Kidney capillary endothelial cell (primary cell): ENCODE results near the gene MEI1.
"Not testable (repeated sequence)": the region's sequence is repeated elsewhere in the genome, so short reads cannot be mapped to it uniquely, and the experiment has no call there.

Source experiments
- DNase-seq: peaks from one replicate; pipeline ENCODE4 v3.0.0-alpha.2; 2018; ENCODE audit warnings: low spot score

MEI1 gene

DNA sequence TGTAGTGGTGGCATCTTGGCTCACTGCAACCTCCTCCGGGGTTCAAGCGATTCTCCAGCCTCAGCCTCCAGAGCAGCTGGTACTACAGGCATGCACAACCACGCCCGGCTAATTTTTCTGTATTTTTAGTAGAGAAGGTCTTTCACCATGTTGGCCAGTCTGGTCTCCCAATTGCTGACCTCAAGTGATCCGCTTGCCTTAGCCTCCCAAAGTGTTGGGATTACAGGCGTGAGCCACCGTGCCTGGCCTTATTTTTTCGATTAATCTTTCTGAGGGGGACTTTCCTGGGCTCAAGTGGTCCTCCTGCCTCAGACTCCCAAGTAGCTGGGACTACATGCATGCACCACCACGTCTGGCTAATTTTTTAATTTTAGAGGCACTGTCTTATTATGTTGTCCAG lies 16.3 kb upstream of the MEI1 start:
- DNase-seq = no peak

DNA sequence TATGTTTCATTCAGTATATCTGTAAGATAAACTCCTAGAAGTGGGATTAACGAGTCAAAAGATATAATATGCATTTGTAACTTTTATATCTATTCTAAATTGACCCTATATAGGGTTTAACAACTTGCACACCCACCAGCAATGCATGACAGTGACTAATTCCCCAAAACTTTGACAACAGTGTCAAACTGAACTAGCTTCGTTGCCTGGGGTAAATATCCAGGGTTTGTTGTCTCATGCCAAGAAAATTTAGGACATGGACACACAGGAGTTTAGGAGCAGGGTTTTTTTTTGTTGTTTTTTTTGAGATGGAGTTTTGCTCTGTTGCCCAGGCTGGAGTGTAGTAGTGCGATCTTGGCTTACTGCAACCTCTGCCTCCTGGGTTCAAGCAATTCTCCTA lies 15.7 kb upstream of the MEI1 start:
- no peak for DNase-seq

DNA sequence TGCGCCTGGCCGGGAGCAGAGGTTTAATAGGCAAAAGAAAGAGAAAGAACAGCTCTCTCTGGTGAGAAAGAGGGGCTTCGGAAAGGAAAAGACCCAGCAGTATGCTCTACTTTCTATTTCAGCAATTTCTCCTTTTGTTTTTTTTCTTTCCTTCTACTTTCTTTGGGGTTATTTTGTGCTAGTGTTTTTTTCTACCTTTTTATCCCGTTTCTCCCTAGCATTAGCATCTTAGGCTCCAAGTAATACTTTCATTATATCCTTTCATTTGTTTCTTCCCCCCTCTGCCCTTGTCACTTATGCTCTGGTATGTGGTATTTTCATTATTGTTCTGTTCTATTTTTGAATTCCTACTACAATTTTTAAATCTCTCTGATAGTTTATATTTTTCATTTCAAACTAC lies 15.1 kb upstream of the MEI1 start:
- no peak for DNase-seq

DNA sequence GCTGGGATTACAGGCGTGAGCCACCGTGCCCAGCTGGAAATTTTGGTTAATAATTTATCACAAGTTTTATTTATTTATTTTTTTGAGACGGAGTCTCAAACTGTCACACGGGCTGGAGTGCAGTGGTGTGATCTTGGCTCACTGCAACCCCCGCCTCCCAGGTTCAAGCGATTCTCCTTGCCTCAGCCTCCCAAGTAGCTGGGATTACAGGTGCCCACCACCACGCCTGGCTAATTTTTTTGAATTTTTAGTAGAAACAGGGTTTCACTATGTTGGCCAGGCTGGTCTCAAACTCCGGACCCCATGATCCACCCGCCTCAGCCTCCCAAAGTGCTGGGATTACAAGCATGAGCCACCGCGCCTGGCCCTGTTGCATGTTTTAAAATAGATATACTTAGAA lies 12.4 kb upstream of the MEI1 start:
- DNase-seq = not testable (repeated sequence)

DNA sequence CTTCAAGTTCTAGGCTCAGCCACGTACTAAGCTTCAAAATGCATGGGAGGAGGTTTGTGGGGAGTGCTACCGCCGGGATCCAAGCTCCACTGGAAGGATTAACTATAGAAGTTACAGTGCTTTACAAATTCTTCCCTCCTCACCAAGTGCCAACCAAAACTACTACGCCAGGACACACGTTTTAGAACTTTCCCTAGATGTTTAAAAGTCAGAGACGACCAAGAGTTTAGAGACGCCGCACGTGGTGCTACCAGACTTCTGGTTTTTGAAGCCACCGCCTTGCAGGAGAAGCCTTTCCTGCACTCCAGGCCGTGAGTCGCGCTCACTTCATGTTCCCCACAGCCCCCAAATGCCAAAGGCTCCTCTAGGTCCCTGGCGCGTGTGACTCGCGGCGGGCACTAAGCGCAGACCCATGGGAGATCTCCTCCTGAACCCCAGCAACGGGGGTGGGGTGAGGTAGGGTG lies 11.4 kb upstream of the MEI1 start:
- no peak for DNase-seq

DNA sequence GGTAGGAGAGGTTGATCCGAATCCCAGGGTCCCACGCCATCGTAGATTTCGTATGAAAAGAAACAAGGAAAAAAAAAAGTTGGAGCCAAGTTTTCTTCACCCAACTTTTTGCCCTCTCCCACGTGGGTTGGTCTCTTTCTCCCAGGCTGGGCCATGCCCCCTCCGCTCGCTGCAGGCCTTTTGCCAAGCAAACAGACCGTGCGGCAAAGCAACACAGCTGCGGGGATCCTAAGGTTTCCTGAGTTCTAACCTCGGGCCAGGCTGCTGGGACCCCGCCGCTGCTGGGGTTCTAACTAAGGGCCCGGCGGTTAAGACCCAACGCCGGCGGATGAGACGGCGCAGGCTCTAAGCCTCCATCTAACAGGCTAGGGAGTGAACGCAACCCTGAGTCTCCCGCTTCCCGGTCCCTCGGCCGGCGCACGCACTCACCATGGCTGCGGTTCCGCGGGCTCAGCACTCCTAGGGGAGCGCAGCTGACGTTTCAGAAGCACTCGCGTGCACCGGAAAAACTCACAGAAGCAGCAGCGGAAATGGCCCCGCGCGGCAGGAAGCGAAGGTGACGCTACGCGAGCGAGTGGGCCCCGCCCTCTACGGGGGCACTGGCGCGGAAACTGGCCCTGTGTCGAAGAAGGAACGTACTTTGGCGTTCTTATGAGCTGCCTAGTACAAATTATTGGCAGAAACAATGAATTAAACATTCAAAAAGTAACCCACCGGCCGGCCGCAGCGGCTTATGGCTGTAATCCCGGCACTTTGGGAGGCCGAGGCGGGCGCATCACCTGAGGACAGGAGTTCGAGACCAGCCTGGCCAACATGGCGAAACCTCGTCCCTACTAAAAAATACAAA lies 10.7 kb upstream of the MEI1 start, which contains the start of gene SNU13:
Gene SNU13, minus strand, starts transcription at position 503 of the 847 bp plus-strand sequence. Its CDS starts 71 bp downstream, at position 432.
- DNase-seq = peak; percentile 92

DNA sequence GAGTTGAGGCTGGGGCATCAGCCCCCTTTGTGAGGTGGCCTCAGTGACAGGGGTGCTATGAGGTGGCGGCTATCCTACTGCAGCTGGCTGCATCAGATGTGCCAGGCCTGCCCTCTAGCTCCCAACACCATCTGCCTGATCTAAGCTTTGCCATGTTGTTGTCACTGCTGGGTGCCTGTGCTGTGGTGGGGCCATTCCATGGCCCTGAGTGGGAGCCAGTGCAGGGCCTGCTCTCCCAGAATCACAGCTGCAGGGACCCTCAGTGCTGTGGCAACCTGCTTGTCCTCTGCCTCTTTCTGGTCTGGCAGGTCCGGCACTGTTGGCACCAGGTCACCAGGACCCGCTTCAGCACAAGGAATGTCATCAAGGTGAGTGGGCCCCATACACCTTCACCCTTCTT lies 8.8 kb upstream of the MEI1 start:
- no peak for DNase-seq

DNA sequence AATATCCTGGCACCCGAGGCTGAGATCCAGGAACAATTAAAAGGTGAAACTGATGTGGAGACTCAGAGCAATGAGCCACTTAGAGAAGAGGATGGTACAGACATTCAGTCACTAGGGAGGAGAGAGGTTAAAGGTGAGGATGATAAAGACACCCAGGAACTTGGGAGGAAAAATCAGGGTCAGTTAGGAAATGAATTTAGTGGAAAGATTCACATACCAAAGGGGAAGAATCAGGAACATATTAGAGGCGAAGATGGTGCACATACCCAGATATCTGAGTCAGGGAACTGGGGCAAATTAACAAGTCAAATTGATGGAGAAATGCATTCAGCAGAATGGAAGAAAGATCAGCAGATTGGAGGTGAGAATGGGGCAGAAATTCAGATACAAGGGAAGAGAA lies 4.1 kb upstream of the MEI1 start:
- no peak for DNase-seq

DNA sequence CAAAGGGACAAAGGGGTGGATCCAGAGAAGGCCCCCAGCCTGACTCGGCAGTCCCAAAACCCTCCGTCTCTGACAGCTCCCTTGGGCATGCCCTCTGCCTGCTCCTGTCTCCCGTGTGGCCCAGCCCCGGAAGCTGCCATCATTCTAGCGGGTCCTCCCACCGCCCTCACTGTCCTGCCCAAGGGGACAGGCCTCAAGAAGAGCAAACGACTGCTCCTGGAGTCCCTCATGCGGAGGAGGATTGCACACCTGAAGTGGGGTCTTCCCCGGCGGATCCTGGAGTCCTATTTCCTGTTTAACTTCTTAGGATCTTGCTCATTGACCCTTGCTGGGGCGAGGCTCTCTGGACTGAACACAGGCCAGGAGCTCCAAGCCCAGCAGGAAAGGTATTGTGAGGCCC lies 2.6 kb upstream of the MEI1 start:
- no peak for DNase-seq

DNA sequence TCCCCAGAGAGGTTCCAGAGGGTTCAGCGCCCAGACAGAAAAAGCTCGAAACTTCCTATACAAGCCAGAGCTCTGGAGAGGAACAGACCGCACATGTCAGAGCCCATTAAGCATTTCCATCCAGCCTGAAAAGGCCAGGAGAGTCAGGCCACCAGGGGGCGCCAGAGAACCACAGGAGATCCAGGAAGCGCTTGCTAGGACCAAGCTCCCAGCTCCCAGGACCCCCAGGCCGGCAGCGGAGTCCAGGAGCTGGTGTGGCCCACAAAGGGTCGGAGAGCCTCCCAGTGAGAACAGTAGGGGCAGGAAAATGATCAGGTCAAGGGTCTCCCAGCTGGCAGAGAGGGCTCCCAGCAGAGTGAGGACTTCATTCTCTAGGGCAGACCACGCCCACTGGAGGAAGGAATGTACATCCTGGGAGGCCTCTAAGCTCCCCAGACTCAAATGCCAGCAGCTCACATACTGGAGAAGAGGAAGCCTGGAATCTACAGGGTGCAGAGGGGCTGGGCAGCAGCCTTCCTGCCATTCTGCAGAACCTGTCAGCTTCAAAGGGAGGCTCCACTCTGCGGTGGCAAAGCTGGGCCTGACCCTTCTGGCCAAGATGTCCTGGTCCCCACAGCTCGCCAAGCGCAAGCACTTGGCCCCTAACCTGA lies 2.1 kb upstream of the MEI1 start:
- DNase-seq = peak; percentile 83

DNA sequence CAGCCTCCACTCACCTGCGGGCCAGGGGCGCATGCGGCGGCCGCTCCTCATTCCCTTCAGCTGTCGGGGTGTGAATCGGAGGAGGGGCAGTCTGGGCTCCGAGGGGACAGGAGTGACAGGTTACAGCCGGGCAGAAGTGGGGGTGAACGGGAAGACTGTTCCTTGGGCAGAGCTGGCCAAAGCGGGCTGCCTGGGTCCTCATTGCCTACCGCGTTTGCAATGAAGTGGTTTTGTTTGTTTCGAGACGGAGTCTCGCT lies 733 bp downstream of the MEI1 start:
- no peak for DNase-seq

DNA sequence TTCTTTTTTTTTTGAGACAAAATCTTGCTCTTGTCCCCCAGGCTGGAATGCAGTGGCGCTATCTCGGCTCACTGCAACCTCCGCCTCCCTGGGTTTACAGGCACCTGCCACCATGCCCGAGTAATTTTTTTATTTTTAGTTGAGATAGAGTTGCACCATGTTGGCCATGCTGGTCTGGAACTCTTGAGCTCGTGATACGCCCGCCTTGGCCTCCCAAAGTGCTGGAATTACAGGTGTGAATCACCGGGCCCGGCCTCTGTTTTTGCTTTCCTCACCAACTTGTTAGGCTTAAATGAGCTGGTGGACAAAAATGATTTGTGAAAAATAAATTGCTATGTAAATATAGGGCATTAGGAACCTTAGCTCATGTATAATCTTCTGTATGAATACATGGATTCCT lies 3.5 kb downstream of the MEI1 start:
- DNase-seq = no peak

DNA sequence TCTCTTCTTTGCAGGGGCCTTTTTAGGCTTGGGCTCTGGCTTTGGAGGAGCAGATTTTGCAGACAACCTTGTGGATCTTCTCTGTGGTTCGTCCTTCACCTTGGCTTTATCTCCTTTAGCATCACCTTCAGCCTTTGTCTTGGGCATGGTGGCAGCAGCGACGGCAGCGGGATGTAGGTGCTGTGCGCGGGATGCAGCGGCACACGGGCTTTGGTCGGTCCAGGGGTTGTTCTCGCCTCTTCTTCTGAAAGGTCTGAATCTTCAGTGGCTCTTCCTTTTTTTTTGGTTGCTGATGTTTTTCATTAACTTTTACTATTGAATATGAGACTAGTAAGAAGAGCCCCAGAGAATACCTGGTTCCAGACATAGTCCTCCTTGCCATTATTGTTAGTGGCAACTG lies 10.0 kb downstream of the MEI1 start:
- DNase-seq = no peak

DNA sequence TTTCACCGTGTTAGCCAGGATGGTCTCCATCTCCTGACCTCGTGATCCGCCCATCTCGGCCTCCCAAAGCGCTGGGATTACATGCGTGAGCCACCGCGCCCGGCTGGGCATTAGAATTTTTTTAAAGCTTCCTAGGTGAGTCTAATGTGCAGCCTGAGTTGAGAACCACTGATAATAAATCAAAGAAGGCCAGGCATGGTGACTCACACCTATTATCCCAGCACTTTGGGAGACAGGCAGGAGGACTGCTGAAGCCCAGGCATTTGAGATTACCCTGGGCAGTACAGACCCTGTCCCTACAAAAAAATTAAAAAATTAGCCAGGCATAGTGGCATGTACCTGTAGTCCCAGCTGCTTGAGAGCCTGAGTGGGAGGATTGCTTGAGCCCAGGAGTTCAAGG lies 13.7 kb downstream of the MEI1 start:
- no peak for DNase-seq

DNA sequence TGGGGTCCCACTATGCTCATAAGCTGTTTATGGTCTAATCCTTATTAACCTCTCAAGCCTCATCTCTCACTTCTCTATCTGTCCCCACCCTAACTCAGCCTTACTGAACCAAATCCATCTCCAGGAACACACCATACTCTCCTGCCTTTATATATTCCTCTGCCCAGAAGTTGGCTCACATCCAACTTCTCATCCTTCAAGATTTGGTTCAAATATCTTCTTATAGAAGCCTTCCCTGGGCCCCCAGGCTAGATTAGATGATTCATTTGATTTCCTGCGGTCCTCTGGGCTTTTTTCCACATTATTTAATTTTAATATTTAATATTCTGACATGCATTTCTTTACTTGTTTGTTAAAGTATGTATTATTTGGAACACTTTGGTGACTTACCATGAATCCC lies 23.2 kb downstream of the MEI1 start:
- DNase-seq = no peak

DNA sequence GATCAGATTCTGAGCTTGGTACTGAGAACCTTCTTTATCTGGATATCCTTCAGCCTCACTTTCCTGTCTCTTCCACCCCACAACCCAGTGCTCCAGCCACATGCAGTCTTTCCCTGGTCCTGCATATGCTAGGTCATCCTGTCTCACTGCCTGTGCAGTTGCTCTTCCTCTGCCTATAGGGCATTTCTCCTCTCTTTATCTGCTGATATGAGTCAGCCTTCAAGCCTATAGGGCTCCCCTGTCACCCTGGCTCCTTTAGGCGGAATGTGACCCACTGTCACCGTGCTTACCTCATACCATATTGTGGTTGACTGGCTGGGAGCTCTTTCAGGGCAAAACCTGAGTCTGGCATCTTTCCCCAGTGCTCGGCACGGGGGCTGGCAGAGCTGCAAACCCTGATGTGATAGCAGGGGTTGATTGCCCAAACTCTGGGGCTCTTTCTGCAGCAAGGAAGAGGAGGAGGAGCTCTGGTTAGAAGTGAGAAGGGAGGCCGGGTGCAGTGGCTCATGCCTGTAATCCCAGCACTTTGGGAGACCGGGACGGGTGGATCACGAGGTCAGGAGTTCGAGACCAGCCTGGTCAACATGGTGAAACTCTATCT lies 26.3 kb downstream of the MEI1 start:
- DNase-seq = no peak

DNA sequence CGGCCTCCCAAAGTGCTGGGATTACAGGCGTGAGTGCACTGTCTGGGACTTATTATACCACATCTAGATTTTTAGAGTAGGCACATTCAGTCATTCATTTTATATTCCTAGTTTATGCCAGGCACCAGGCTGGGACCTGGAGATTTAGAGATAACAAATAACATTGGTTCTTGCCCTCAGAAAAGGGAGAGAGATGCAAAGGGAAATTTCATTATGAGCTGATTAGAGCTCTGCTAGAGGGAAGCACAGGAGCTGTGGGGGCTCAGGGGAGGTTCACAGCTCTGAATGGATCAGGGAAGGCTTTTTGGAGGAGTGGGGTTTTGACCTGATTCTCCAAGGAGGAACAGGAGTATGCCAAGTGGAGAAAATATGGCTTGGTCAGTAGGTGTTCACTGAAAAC lies 32.3 kb downstream of the MEI1 start:
- no peak for DNase-seq

DNA sequence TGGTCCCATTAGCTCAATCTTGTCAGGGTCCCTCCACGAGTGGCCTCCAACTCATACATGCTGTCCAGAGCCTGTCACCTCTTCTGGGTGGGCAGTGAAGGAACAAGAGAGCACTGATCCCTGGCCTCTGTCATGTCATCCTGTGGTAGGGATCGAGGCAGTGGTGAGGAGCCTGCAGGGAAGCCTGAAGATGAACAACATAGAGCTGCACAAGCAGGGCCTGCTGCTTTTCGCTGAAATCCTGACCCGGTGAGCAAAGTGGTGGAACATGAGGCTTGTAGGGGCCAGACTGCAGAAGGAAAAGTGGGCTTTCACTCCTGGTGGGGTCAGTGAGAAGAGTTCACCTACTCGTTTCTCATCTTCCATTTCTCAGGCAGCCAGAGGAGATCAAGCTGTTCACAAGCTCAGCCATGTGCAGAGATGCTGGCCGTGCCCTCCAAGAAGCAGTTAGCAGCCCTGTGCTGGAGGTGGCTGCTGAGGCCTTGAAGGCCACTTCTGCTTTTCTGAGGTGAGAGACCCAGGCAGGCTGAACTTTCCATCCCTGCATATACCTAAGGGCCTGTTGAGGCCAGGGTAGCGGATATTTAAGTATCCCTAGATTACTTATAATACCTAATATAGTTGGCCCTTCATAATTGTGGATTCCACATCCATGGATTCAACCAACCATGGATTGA lies 32.9 kb downstream of the MEI1 start:
- no peak for DNase-seq

DNA sequence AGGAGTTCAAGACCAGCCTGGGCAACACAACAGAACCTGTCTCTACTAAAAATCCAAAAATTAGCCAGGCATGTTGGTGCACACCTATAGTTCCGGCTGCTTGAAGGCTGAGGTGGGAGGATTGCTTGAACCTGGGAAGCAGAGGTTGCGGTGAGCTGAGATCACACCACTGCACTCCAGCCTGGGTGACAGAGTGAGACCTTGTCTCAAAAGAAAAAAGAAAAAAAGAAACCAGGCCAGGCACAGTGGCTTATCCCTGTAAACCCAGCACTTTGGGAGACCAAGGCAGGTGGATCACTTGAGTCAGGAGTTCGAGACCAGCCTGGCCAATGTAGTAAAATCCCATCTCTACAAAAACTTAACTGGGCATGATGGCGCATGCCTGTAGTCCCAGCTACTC lies 33.9 kb downstream of the MEI1 start:
- DNase-seq = not testable (repeated sequence)

DNA sequence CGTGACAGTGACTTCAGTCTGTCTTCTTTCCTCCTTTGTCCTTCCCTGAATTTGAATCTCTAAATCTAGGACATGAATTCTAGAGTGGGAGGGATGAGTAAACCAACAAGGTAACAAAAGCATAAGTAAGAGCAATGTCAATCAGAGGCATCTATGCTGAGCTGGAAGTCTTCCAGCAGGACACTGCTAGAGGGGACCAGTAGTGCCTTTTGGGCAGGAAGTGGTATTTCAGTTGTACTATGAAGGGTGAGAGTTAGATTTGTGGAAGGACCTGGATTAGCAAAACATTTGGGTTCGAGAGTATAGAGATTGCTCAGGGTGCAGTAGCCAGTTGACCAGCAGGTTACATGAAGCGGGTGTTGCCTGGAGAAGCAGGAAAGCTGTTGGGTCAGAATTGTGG lies 40.3 kb downstream of the MEI1 start:
- no peak for DNase-seq

DNA sequence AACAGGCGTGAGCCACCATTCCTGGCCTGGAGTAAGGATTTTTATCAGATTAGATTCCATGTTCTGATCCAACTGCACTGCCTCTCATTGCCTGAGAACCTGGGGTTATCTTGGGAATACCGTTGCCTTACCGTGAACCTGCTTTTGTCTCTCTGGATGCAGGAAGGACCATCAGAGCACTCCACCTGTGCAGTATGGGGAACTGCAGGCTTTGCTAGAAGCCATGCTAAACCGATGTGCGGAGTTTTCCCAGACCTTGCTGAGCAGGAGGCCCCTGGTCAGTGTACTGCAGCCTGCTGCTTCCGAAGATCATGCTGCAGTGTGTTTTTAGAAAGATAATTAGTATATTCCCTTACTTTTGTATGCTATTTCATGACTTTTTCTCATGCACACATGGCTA lies 43.6 kb downstream of the MEI1 start:
- no peak for DNase-seq

DNA sequence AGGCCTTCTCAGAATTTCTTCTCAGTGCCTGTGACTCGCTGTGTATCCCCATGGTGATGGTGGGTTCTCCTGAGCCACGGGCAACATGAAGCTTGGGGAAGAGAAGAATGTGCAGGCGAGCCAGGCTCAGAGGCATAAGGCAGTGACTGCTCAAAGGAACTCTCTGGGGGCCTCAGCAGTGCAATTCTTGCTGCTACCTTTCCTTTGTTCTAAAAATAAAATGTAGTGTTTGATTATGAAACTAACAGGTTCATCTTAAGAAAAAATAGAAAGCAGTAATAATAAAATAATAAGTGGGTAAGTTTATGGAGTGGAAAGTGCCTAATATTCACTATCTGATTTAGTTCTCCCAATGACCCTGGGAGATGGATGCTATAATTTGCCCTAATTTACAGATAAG lies 46.7 kb downstream of the MEI1 start:
- no peak for DNase-seq
